ENCODE data around the gene GATB.

The GATB gene

GRCh38 chr4:151725087-151725486 lies 35.7 kb downstream of the GATB start:
- no peak overlapping the region for H3K27ac ChIP-seq (ENCODE audit: low read depth, low read length)
- H3K4me1 ChIP-seq (ENCODE audit: control insufficient read depth in 5 of 5, insufficient read depth in 5 of 5, low read length in 5 of 5) = peaks cover 0 to 2% (median 0%) of the 10 kb centered on the region in 5 donors
- peaks cover 0 to 5% (median 0%) of the 10 kb centered on the region in 5 donors for H3K36me3 ChIP-seq (ENCODE audit: control insufficient read depth in 5 of 5, insufficient read depth in 5 of 5, low read length in 5 of 5)
- no peaks in the 10 kb centered on the region for H3K9me3 ChIP-seq (ENCODE audit: control insufficient read depth in 5 of 5, low read length in 5 of 5)
- H3K27me3 ChIP-seq (ENCODE audit: control insufficient read depth in 5 of 5, insufficient read depth in 4 of 5, low read length in 5 of 5) = no peaks in the 10 kb centered on the region
- H3K9ac ChIP-seq (ENCODE audit: low read length in 5 of 5) = no peak overlapping the region
- no peak overlapping the region for H3K4me3 ChIP-seq (ENCODE audit: low read depth in 1 of 5, low read length in 5 of 5)

GRCh38 chr4:151721916-151722315 lies 38.9 kb downstream of the GATB start:
- no peaks in the 10 kb centered on the region for H3K27me3 ChIP-seq (ENCODE audit: control insufficient read depth in 5 of 5, insufficient read depth in 4 of 5, low read length in 5 of 5)
- H3K4me3 ChIP-seq (ENCODE audit: low read depth in 1 of 5, low read length in 5 of 5) = no peak overlapping the region
- H3K36me3 ChIP-seq (ENCODE audit: control insufficient read depth in 5 of 5, insufficient read depth in 5 of 5, low read length in 5 of 5) = peaks cover 0 to 15% (median 7%) of the 10 kb centered on the region in 5 donors
- H3K4me1 ChIP-seq (ENCODE audit: control insufficient read depth in 5 of 5, insufficient read depth in 5 of 5, low read length in 5 of 5) = peaks cover 0 to 12% (median 0%) of the 10 kb centered on the region in 5 donors
- no peak overlapping the region for H3K27ac ChIP-seq (ENCODE audit: low read depth, low read length)
- H3K9me3 ChIP-seq (ENCODE audit: control insufficient read depth in 5 of 5, low read length in 5 of 5) = no peaks in the 10 kb centered on the region
- H3K9ac ChIP-seq (ENCODE audit: low read length in 5 of 5) = no peak overlapping the region

- Histone ChIP-seq H3K9me3 (ENCODE audit: control insufficient read depth in 5 of 5, low read length in 5 of 5) (no peaks in the 10 kb centered on the region), H3K9ac (ENCODE audit: low read length in 5 of 5) (no peak overlapping the region), H3K36me3 (ENCODE audit: control insufficient read depth in 5 of 5, insufficient read depth in 5 of 5, low read length in 5 of 5) (peaks cover 0 to 16% (median 10%) of the 10 kb centered on the region in 5 donors), H3K27ac (ENCODE audit: low read depth, low read length) (no peak overlapping the region), H3K4me1 (ENCODE audit: control insufficient read depth in 5 of 5, insufficient read depth in 5 of 5, low read length in 5 of 5) (peaks cover 0 to 12% (median 0%) of the 10 kb centered on the region in 5 donors), H3K27me3 (ENCODE audit: control insufficient read depth in 5 of 5, insufficient read depth in 4 of 5, low read length in 5 of 5) (no peaks in the 10 kb centered on the region), H3K4me3 (ENCODE audit: low read depth in 1 of 5, low read length in 5 of 5) (no peak overlapping the region)
These were observed 39.3 kb downstream of the GATB start for GRCh38 chr4:151721466-151721865.

- H3K27ac ChIP-seq (ENCODE audit: low read depth, low read length) = no peak overlapping the region
These were observed 40.9 kb downstream of the GATB start for GRCh38 chr4:151719956-151720334.

GRCh38 chr4:151718984-151719955 lies 41.5 kb downstream of the GATB start:
- Histone ChIP-seq H3K27me3 (ENCODE audit: control insufficient read depth in 5 of 5, insufficient read depth in 4 of 5, low read length in 5 of 5) (no peaks in the 10 kb centered on the region), H3K9me3 (ENCODE audit: control insufficient read depth in 5 of 5, low read length in 5 of 5) (no peaks in the 10 kb centered on the region), H3K4me1 (ENCODE audit: control insufficient read depth in 5 of 5, insufficient read depth in 5 of 5, low read length in 5 of 5) (peaks cover 0 to 12% (median 0%) of the 10 kb centered on the region in 5 donors), H3K9ac (ENCODE audit: low read length in 5 of 5) (no peak overlapping the region), H3K36me3 (ENCODE audit: control insufficient read depth in 5 of 5, insufficient read depth in 5 of 5, low read length in 5 of 5) (peaks cover 6 to 27% (median 15%) of the 10 kb centered on the region in 5 donors), H3K4me3 (ENCODE audit: low read depth in 1 of 5, low read length in 5 of 5) (no peak overlapping the region), H3K27ac (ENCODE audit: low read depth, low read length) (no peak overlapping the region)

More at GRCh38 chr4:151719956-151720334, 40.9 kb downstream of the GATB start:
- H3K9ac ChIP-seq (ENCODE audit: low read length in 5 of 5) = no peak overlapping the region
- no peak overlapping the region for H3K4me3 ChIP-seq (ENCODE audit: low read depth in 1 of 5, low read length in 5 of 5)
- no peaks in the 10 kb centered on the region for H3K27me3 ChIP-seq (ENCODE audit: control insufficient read depth in 5 of 5, insufficient read depth in 4 of 5, low read length in 5 of 5)
- no peaks in the 10 kb centered on the region for H3K9me3 ChIP-seq (ENCODE audit: control insufficient read depth in 5 of 5, low read length in 5 of 5)
- H3K4me1 ChIP-seq (ENCODE audit: control insufficient read depth in 5 of 5, insufficient read depth in 5 of 5, low read length in 5 of 5) = peaks cover 0 to 12% (median 0%) of the 10 kb centered on the region in 5 donors
- peaks cover 4 to 25% (median 15%) of the 10 kb centered on the region in 5 donors for H3K36me3 ChIP-seq (ENCODE audit: control insufficient read depth in 5 of 5, insufficient read depth in 5 of 5, low read length in 5 of 5)

GRCh38 chr4:151717909-151718628 lies 42.7 kb downstream of the GATB start:
- Histone ChIP-seq H3K4me3 (ENCODE audit: low read depth in 1 of 5, low read length in 5 of 5) (no peak overlapping the region), H3K27me3 (ENCODE audit: control insufficient read depth in 5 of 5, insufficient read depth in 4 of 5, low read length in 5 of 5) (no peaks in the 10 kb centered on the region), H3K36me3 (ENCODE audit: control insufficient read depth in 5 of 5, insufficient read depth in 5 of 5, low read length in 5 of 5) (peaks cover 6 to 35% (median 18%) of the 10 kb centered on the region in 5 donors), H3K9me3 (ENCODE audit: control insufficient read depth in 5 of 5, low read length in 5 of 5) (no peaks in the 10 kb centered on the region), H3K27ac (ENCODE audit: low read depth, low read length) (no peak overlapping the region), H3K4me1 (ENCODE audit: control insufficient read depth in 5 of 5, insufficient read depth in 5 of 5, low read length in 5 of 5) (peaks cover 0 to 12% (median 0%) of the 10 kb centered on the region in 5 donors), H3K9ac (ENCODE audit: low read length in 5 of 5) (no peak overlapping the region)

GRCh38 chr4:151717314-151717713 lies 43.5 kb downstream of the GATB start:
- no peak overlapping the region for H3K27ac ChIP-seq (ENCODE audit: low read depth, low read length)
- H3K9me3 ChIP-seq (ENCODE audit: control insufficient read depth in 5 of 5, low read length in 5 of 5) = no peaks in the 10 kb centered on the region
- no peak overlapping the region for H3K9ac ChIP-seq (ENCODE audit: low read length in 5 of 5)
- peaks cover 6 to 37% (median 14%) of the 10 kb centered on the region in 5 donors for H3K36me3 ChIP-seq (ENCODE audit: control insufficient read depth in 5 of 5, insufficient read depth in 5 of 5, low read length in 5 of 5)
- H3K4me1 ChIP-seq (ENCODE audit: control insufficient read depth in 5 of 5, insufficient read depth in 5 of 5, low read length in 5 of 5) = peaks cover 0 to 12% (median 0%) of the 10 kb centered on the region in 5 donors
- no peaks in the 10 kb centered on the region for H3K27me3 ChIP-seq (ENCODE audit: control insufficient read depth in 5 of 5, insufficient read depth in 4 of 5, low read length in 5 of 5)
- H3K4me3 ChIP-seq (ENCODE audit: low read depth in 1 of 5, low read length in 5 of 5) = no peak overlapping the region

- H3K27me3 ChIP-seq (ENCODE audit: control insufficient read depth in 5 of 5, insufficient read depth in 4 of 5, low read length in 5 of 5) = no peaks in the 10 kb centered on the region
- H3K4me1 ChIP-seq (ENCODE audit: control insufficient read depth in 5 of 5, insufficient read depth in 5 of 5, low read length in 5 of 5) = peaks cover 0 to 10% (median 0%) of the 10 kb centered on the region in 5 donors
- H3K9ac ChIP-seq (ENCODE audit: low read length in 5 of 5) = no peak overlapping the region
- no peaks in the 10 kb centered on the region for H3K9me3 ChIP-seq (ENCODE audit: control insufficient read depth in 5 of 5, low read length in 5 of 5)
- H3K4me3 ChIP-seq (ENCODE audit: low read depth in 1 of 5, low read length in 5 of 5) = no peak overlapping the region
- H3K36me3 ChIP-seq (ENCODE audit: control insufficient read depth in 5 of 5, insufficient read depth in 5 of 5, low read length in 5 of 5) = peaks cover 6 to 32% (median 14%) of the 10 kb centered on the region in 5 donors
- no peak overlapping the region for H3K27ac ChIP-seq (ENCODE audit: low read depth, low read length)
These were observed 44.5 kb downstream of the GATB start for GRCh38 chr4:151716324-151716723.

GRCh38 chr4:151715881-151716280 lies 44.9 kb downstream of the GATB start:
- no peaks in the 10 kb centered on the region for H3K9me3 ChIP-seq (ENCODE audit: control insufficient read depth in 5 of 5, low read length in 5 of 5)
- no peaks in the 10 kb centered on the region for H3K27me3 ChIP-seq (ENCODE audit: control insufficient read depth in 5 of 5, insufficient read depth in 4 of 5, low read length in 5 of 5)
- H3K4me1 ChIP-seq (ENCODE audit: control insufficient read depth in 5 of 5, insufficient read depth in 5 of 5, low read length in 5 of 5) = peaks cover 0 to 9% (median 0%) of the 10 kb centered on the region in 5 donors
- no peak overlapping the region for H3K27ac ChIP-seq (ENCODE audit: low read depth, low read length)
- no peak overlapping the region for H3K4me3 ChIP-seq (ENCODE audit: low read depth in 1 of 5, low read length in 5 of 5)
- H3K36me3 ChIP-seq (ENCODE audit: control insufficient read depth in 5 of 5, insufficient read depth in 5 of 5, low read length in 5 of 5) = peaks cover 6 to 32% (median 14%) of the 10 kb centered on the region in 5 donors
- no peak overlapping the region for H3K9ac ChIP-seq (ENCODE audit: low read length in 5 of 5)
